ENCODE data around the gene RPS28.
A peak's percentile ranks its signal among the peaks of the same experiment; 100 is the strongest.

RPS28 gene

DNA sequence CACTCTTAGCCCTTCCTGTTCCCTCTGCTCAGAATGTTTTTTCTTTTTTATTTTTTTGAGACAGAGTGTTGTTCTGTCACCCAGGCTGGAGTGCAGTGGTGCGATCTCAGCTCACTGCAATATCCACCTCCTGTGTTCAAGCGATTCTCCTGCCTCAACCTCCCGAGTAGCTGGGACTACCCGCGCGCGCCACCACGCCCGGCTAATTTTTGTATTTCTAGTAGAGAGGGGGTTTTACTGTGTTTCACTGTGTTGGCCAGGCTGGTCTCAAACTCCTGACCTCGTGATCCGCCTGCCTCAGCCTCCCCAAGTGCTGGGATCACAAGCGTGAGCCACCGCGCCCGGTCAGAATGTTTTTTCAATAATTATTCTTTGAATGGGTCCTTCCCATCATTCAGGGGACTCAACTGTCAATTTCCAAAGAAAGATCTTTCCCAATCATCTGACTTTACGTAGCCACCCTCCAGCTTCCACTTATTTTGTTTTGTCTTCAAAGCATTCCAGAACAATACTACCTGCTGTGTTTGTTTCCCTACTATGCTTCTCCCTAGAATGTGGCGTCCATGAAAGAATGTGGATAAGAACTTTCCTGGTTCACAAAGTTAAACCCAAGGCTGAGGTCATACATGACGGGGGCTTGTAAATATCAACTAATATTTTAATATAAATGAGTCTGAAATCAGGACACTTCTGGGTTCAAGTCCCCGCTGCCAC is 1.3 kb upstream of the RPS28 start:
- DNase-seq (ENCODE audit: insufficient read length, low spot score): no peak
- FAIRE-seq: no peak

DNA sequence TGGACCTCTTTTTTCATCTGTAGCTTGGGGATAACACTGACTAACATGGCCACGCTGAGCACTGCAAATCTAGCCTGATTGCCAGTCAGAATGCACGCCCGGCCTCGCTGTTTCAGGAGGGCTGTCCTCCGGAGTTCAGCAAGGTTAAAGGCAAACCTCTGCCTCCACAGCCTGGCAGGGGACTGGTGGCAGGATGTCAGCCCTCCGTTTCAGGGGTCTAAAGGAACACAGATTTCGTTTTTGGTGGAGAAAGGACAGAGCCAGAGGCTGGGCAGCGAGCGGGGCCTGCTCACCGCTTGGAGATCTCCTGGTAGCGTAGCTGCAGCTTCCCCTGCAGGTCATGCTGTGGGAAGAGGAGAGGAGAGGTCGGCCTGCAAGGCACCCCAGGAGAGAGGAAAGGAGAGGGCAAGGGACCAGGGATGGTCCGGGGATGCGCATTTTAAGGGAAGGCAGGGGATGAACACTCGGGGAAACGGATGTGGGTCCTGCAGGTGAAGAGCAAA is 681 bp upstream of the RPS28 start:
- DNase-seq (ENCODE audit: insufficient read length, low spot score) (no peak), FAIRE-seq (no peak)

DNA sequence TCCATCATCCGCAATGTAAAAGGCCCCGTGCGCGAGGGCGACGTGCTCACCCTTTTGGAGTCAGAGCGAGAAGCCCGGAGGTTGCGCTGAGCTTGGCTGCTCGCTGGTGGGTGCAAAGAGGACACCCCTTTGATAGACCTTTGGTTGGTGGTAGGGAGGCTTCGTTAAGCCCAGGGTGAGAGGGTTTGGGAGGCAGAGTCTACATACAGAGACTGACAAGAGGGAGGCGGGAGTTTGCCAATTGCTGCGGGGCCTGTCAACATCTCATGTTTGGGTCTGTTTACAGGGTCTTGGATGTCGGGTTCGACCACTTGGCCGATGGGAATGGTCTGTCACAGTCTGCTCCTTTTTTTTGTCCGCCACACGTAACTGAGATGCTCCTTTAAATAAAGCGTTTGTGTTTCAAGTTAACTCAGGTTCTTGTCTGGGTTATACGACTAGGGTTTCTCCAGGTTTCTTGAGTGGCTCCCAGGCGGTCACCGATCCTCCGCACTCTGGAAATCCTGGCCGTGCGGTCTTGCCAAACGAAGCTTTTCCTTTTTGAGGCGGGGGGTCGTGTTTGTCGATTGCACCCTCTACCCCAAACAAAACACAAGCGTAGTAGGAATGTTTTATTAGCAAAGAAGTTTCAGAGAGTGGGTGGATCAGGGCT is 816 bp downstream of the RPS28 start:
- no peak for DNase-seq (ENCODE audit: insufficient read length, low spot score)
- FAIRE-seq: no peak

DNA sequence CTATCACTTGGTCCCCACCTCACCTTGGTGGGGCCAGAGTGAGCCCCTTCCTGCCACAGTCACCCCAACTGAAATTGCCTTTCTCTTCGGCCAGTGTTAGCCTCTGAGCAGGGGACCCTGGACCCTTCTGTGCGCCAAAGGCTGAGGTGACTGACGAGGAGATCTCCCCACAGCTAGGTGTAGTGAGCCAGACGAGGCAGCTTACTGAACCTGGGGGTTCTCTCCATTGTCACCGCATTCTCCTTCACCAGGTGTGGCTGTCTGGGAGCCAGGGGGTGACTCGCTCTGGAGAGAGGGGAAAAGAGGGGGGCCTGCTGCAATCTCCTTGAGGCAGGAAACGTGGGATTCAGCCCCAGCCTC is 1.3 kb downstream of the RPS28 start:
- DNase-seq (ENCODE audit: insufficient read length, low spot score) (no peak), FAIRE-seq (no peak)

DNA sequence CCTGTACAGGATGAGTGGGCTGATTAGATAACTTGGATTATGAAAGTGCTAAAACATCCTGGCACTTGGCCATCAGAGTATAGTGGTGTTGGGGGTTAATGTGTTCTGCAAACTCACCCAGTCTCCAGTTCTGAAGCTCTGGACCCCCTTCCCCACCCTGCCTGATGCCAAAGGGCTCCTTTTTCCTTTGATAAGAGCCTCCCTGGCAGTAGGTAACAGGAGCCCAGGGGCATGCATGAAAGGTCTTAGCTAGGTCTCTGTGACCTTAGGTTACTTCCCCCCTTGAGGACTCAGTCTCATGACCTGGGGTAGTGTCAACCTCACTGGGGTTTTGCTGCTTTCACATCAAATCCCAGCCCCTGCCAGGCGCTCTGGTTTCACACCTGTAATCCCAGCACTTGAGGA is 2.5 kb downstream of the RPS28 start:
- DNase-seq (ENCODE audit: insufficient read length, low spot score) (no peak), FAIRE-seq (no peak)

DNA sequence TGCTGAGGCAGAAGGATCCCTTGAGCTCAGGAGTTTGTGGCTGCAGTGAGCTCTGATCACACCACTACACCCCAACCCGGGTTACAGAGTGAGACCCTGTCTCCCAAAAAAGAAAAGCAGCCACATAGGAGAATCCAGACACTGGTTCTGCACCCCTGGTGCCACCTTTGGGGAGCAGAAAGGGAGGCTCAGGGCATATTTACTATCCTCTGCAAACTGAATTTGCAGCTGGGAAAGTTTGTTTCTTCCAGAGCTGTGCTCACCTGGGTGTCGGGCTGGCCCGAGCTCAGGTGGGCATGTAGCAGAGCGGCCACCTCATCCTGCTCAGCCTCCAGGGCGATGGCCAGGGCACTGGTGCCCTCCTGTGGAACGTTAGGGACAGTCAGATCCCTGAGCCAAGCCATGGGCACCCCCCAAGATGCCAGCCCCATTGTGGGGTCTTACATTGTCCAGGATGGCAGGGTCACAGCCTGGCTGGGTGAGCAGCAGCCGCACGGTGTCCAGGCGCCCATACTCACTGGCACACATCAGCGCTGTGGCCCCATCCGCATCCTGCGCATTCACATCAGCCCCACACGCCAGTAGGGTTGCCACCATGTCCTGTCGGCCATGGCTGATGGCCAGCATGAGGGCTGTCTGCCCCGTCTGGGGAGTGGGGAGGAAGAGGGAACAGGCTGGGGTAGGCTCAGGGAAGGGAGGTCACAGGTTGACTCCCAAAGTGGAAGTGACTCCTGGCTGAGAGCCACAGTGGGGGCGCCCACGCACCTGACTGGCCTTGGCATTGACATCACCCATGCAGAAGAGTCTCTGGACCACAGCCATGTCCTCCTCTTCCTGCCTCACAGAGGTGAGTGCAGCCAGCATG is 3.1 kb downstream of the RPS28 start:
- DNase-seq (ENCODE audit: insufficient read length, low spot score): no peak
- no peak for FAIRE-seq

DNA sequence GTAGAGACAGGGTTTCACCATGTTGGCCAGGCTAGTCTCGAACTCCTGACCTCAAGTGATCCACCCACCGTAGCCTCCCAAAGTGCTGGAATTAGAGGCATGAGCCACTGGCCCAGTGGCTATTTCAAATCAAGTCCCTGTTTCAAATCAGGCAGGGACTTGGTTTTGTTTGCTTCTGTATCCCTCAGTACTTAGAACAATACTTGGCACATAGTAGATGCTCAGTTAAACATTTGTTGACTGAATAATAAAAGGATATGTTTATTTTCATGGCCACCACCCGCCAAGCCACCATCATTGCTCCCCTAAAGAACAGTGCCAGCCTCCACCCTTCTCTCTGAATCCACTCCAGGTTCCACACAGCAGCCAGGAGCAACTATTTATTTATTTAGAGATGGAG is 4.2 kb downstream of the RPS28 start:
- no peak for DNase-seq (ENCODE audit: insufficient read length, low spot score)
- FAIRE-seq: no peak

DNA sequence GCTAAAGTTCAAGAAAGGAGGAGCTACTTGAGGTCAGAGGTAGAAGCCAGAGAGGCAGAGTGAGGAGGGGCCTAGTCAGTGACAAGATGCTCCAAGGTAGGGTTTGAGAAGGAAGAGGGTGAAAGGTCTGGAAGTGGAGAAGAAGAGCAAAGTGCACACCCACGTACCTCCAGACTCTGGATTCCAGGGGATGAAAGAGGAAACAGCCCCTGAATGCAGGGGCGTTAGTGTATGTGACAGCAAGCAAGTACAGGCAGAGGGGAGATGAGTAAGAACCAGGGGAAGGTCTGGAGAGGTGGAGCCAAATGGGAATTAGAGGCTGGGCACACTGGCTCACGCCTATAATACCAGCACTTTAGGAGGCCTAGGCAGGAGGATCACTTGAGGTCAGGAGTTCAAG is 8.7 kb downstream of the RPS28 start:
- FAIRE-seq (no peak), DNase-seq (ENCODE audit: insufficient read length, low spot score) (no peak)

DNA sequence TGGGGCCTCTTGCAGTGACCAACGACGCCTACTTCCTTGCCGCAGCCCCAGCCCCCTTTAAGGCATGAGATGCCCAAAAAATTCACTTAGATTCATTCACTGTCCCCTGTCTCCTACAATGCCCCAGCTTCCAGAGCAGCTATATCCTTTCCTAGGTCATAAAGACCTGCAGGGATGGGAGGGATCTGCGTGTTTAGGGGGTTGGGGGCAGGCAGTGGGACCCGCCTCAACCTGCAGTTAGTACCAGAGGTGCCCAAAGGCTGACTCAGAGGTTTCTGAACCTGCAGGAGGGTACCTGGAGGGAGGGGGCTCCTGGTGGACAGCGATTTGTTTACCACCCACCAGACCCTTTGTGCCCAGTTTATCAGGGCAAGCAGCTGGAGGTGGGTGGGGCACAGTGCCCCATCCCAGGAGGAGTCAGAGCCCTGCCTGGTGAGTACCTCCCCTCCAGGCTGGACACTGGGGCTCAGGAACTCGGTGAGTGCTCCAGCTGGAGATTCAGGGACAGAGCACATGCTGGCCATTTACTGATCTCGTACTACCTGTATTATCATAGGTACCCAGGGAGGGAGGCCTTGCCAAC is 10.1 kb downstream of the RPS28 start:
- FAIRE-seq (no peak), DNase-seq (ENCODE audit: insufficient read length, low spot score) (no peak)

DNA sequence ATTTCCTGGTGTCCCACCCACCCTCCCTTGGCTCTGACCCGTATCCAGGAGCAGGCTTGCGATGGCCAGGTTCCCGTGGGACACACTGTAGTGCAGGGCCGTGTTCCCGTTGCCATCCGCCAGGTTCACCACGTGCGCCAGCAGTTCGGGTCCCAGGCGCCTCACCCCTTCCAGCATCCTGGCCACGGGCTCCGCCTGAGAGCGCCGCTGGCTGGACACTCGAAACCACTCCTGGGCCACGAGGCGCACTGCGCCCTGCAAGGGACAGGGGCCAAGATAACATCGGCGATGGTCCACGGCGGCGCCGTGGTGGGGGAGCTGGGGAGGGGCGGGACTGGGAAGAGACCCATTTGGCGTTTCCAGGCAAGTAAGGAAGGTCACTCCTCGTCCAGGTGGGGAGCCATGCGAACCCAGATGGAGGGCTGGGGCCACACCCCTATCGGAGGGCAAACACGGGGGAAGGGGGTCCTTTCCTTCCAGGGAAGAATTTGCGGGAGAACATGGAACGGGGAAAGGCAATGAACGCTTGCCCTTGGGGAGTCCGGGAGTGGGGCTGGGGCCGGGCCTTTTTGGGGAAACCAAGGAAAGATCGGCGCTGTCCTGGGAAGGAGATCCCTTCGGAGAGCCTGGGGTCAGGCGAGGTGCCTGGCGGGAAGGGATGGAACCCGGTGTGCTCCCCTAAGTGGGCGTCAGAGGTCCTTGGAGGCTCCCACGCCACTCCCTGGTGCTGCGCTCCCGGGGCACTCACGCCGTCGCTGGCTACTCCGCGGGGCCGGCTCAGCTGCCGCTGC is 11.9 kb downstream of the RPS28 start:
- no peak for FAIRE-seq
- no peak for DNase-seq (ENCODE audit: insufficient read length, low spot score)

DNA sequence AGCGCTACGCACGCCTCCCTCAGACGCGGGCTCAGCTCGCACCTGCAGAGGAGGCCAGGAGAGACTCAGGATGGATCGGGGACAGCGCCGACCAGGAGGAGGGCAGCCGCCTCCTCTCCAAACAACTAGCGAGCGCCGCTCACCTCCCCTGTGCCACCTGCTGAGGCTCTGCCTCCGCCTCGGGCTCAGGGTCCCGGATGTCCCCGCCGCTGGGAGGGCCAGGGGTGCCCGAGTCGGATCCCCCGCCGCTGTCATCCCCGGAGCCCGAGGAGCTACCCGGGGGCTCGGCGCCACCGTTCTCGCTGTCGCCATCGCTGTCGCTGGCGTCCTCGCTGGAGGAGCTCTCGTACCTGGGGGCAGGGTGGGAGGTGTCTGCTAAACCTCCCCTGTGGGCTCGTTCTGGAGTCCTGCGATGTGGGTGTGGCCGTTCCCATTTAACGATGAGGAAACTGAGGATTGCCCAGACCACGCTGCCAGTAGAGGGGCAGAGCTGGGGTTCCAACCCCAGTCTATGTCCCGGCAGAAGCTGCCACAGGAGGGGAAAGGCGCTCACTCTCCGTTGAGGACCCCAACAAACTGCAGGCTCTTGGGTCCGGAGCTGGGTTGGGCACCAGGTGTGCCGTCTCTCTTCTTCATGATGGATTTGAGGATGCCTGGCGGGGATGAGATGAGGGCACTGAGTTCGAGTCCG is 12.6 kb downstream of the RPS28 start:
- no peak for DNase-seq (ENCODE audit: insufficient read length, low spot score)

DNA sequence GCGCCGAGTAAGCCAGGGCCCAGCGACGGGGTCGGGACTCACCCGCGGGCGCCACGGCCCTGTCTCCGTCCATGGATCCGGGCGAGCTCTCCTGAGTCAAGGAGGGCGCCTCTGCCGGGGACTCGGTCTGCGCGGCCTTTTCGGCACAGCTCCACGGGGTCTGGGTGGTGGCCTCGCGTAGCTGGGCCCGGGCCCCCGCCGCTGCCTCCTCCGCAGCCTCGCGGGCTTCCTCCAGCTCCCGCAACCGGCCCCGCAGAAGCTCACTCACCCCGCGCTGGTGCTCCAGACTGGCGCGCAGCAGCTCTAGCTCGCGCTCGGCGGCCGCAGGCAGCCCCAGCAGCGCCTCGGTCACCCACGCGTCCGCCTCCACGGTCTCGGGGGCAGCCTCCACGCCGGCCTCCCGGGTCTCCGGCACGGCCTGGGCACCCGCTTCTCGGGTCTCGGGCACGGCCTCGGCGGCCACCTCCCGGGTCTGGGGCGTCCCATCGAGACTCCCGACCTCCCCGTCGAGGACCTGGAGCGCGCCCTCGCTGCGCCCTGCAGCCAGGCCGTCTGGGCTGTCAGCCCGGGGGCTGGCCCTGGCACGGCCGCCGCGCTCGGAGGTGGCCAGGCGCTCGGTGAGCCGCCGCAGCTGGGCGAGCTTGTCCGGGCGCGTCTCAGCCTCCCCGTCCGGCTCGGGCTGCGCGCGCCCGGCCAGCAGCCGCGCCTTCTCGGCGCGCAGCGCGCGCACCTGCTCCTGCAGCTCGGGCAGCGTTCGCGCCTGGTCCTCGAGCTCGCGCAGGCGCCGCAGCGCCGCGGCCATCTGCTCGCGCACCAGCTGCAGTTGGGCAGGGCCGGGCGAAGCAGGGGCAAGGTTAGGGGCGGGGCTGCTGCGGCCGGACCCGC is 13.4 kb downstream of the RPS28 start:
- FAIRE-seq: peak; percentile 97
- peak; percentile 87 for DNase-seq (ENCODE audit: insufficient read length, low spot score)

More for the DNA sequence above, 12.6 kb downstream of the RPS28 start:
- no peak for FAIRE-seq

DNA sequence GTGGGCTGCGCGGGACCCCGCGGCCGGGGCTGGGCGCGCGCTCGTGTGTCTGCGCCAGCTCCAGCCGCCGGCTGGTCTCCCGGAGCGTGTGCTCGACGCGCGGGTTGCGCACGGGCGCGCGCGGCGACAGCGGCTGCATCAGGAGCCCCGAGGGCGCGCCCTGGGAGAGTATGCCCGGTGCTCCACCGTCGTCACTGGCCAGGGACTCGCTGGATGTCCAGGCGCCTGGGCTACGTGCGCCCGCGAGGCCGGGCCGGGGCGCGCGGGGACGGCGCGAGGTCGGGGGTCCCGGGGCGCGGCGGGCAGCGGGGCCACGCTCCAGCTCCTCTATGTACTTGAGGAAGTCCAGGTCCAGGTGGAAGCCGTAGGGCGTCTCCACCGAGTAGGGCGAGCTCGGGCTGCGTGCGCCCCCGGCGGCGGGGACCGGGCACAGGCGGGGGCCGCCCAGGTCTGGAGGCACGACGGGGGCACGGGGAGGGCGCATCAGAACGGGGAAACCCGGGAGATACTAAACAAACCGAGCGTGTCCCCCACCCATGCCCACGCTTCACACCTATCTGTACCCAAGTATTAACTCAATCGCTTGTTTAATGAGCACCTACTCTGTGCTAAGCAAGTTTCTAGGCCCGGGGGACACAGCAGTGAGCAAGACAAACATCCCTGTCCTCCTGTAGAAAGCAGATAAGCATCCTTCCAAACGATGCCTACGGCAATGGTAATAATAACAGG is 14.2 kb downstream of the RPS28 start:
- FAIRE-seq (no peak), DNase-seq (ENCODE audit: insufficient read length, low spot score) (no peak)

DNA sequence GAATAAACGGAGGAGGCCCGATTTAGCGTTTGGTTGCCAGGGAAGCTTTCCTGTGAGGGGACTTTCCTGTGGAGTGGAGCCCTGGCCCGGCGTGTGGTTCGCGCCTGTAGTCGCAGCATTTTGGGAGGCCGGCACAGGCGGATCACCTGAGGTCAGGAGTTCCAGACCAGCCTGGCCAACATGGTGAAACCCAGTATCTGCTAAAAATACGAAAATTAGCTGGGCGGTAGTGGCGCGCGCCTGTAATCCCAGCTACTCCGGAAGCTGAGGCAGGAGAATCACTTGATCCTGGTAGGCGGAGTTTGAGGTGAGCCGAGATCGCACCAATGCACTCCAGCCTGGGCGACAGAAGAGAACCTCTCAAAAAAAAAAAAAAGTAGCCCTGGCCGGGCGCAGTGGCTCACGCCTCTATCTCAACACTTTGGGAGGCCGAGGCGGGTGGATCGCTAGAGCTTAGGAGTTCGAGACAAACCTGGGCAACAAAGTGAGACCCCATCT is 14.8 kb downstream of the RPS28 start:
- DNase-seq (ENCODE audit: insufficient read length, low spot score) (no peak), FAIRE-seq (no peak)

DNA sequence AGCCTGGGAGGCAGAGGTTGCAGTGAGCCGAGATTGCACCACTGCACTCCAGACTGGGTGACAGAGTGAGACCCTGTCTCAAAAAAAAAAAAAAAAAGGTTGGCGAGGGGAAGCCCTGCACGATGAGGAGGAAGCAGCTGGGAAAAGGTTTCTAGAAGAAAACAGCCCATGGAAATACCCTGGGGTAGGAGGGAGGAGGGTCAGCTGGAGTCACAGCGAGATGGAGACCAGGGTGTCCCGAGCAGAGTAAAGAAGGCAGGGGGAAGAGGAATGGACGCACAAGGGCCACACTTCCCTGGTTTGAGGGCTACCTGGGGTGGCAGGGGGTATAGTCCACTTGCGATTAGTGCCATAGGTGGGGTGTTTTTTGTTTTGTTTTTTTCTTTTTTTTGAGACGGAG is 15.4 kb downstream of the RPS28 start:
- FAIRE-seq (no peak), DNase-seq (ENCODE audit: insufficient read length, low spot score) (no peak)

DNA sequence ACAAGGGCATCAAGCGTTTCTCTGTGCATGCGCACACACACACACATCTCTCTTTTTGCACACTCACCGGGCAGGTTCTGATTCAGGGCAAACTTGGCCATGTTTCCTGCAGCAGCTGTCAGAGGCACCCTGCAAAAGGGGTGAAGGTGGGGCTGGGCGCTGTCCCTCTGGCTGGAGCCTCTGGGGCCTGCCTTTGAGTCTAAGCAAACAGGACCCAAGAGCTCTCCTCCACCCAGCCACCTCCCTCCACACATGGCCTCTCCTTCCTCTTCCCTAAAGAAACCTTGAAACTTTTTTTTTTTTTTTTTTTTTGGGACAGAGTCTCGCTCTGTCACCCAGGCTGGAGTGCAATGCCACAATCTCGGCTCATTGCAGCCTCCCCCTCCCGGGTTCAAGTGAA is 16.4 kb downstream of the RPS28 start:
- DNase-seq (ENCODE audit: insufficient read length, low spot score) (no peak), FAIRE-seq (no peak)

DNA sequence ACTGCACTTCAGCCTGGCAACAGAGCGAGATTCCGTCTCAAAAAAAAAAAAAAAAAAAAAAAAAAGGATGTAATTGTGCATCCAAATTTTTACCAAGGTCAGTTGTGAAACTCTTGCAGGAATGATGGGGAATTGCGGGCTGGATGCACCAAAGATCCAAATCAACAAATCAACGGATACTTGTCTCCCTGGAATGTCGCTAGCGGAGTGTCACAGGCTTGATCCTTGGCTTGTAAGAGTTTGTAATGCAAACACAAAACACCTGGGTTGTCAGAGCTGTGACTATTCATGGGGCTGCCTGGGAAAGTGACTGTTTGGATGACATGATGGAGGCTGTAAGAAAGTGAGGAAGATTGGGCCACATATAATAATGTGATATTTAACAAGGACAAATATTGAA is 17.5 kb downstream of the RPS28 start:
- no peak for DNase-seq (ENCODE audit: insufficient read length, low spot score)
- no peak for FAIRE-seq
